ENCODE measurements around the gene USP2. TPM values are rescaled to one million over a fixed set of nuclear protein-coding genes. Genes with fewer than 3 reads are reported as not detected.

USP2 gene
- total RNA-seq, 1 experiment from 2014 or later, result 5.7 TPM

DNA sequence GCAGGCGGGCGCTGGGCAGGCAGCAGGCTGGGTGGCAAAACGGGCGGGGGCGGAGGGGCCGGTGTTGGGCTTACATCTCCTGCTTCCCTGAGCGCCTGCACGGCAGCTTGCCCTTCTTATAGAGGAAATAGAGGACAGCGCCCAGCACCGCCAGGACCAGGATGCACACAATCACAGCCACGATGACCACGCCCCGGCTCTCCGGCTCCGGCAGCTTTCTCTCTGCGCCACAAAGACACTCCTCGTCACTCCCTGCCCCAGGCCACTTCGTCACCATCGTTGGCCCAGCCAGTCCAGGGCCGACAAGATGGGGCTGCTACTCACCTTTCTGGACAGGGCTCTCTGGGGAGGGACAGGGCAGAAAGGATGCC is 70.8 kb downstream of the USP2 start:
- Histone ChIP-seq H3K23me2 (ENCODE audit: insufficient read length, low read depth, low read length, poor library complexity, severe bottlenecking) (peaks cover 5% of the 10 kb centered on the region), H4K8ac (replicated peaks; ENCODE audit: insufficient read length, low read depth, low read length) (no peak overlapping the region), H3K27ac (ENCODE audit: insufficient read length, low read depth, low read length) (no peak overlapping the region), H4K91ac (ENCODE audit: insufficient read length, low read depth, low read length) (no peak overlapping the region), H3K79me1 (ENCODE audit: insufficient read depth, low read depth, low read length, poor library complexity, severe bottlenecking) (no peaks in the 10 kb centered on the region), H2AFZ (ENCODE audit: low read length) (no peak overlapping the region), H4K5ac (ENCODE audit: insufficient read length, low read depth, low read length) (no peak overlapping the region), H2BK20ac (ENCODE audit: low read depth, low read length, poor library complexity, severe bottlenecking) (no peak overlapping the region), H4K20me1 (ENCODE audit: control insufficient read depth, insufficient read depth, insufficient read length) (no peaks in the 10 kb centered on the region), H2AK5ac (ENCODE audit: insufficient read length, low read length) (no peak overlapping the region), H3T11ph (ENCODE audit: low read length) (no peak overlapping the region), H2BK12ac (ENCODE audit: insufficient read length, low read depth, low read length) (no peak overlapping the region), H2BK5ac (ENCODE audit: insufficient read length, low read length) (no peak overlapping the region), H3K14ac (ENCODE audit: insufficient read depth, low read length) (no peak overlapping the region), H3K56ac (ENCODE audit: insufficient read length, low read depth, low read length) (no peak overlapping the region), H2BK15ac (ENCODE audit: low read depth, low read length) (no peak overlapping the region), H3K9ac (ENCODE audit: extremely low read depth, insufficient read length, low read length) (no peak overlapping the region), H2BK120ac (ENCODE audit: low read depth, low read length, poor library complexity, severe bottlenecking) (no peak overlapping the region), H3K27me3 (ENCODE audit: insufficient read depth, low read length) (peaks cover 2% of the 10 kb centered on the region; the same call in 1 of the 2 replicates), H3K4ac (ENCODE audit: low read depth, low read length) (no peak overlapping the region), H3K9me3 (ENCODE audit: control insufficient read depth, low read depth, low read length) (no peaks in the 10 kb centered on the region), H3K79me2 (ENCODE audit: insufficient read depth, low read length) (no peaks in the 10 kb centered on the region), H3K23ac (ENCODE audit: insufficient read length, low read depth, low read length) (no peak overlapping the region), H3K4me1 (ENCODE audit: insufficient read depth, low read length) (no peaks in the 10 kb centered on the region), H3K4me2 (ENCODE audit: insufficient read depth, insufficient read length, low read length) (no peak overlapping the region), H3K18ac (ENCODE audit: insufficient read length, low read depth, low read length) (no peak overlapping the region)
- H3K27ac Mint-ChIP-seq, result 0 out of 7 replicates have a peak overlapping the region, but pooled peaks of 1 of the 3 experiments have one; percentile 16
- TF ChIP-seq, protein P1, sequence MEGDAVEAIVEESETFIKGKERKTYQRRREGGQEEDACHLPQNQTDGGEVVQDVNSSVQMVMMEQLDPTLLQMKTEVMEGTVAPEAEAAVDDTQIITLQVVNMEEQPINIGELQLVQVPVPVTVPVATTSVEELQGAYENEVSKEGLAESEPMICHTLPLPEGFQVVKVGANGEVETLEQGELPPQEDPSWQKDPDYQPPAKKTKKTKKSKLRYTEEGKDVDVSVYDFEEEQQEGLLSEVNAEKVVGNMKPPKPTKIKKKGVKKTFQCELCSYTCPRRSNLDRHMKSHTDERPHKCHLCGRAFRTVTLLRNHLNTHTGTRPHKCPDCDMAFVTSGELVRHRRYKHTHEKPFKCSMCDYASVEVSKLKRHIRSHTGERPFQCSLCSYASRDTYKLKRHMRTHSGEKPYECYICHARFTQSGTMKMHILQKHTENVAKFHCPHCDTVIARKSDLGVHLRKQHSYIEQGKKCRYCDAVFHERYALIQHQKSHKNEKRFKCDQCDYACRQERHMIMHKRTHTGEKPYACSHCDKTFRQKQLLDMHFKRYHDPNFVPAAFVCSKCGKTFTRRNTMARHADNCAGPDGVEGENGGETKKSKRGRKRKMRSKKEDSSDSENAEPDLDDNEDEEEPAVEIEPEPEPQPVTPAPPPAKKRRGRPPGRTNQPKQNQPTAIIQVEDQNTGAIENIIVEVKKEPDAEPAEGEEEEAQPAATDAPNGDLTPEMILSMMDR (conservative IDR thresholded peaks at IDR 0.05), result no peak
- peak overlapping the region in 1 of 2 experiments; percentile 36; a peak in 2 of 5 replicates for H3K4me3 Mint-ChIP-seq
- no peak for DNase-seq
- H3K27me3 Mint-ChIP-seq (ENCODE audit: low read depth), result peaks cover 17% of the 10 kb centered on the region
- peaks cover 3 to 48% (median 25%) of the 10 kb centered on the region in 3 experiments; a peak in 5 of 7 replicates for H3K36me3 Mint-ChIP-seq (ENCODE audit: insufficient read depth in 1 of 3, low read depth in 3 of 3)
- no CpG with 5 or more reads among the region's 20 CpGs for WGBS (ENCODE audit: extremely low coverage, insufficient read length, low lambda C conversion rate)
- no peaks in the 10 kb centered on the region for H3K9me3 Mint-ChIP-seq
- H3K4me1 Mint-ChIP-seq, result peaks cover 18 to 26% of the 10 kb centered on the region in 2 experiments
